OCI-M1 (cell line): ENCODE results near the gene ABHD12.
"Not testable (repeated sequence)": the region's sequence is repeated elsewhere in the genome, so short reads cannot be mapped to it uniquely, and the experiment has no call there.

ENCODE experiments used
- DNase-seq: peaks from one replicate; lab custom pipeline; 2025; lab: John Stamatoyannopoulos, UW

ABHD12 gene

GRCh38 chr20:25353747-25354705 lies 36.6 kb downstream of the ABHD12 start:
- no peak for DNase-seq

GRCh38 chr20:25353353-25353746 lies 37.3 kb downstream of the ABHD12 start:
- DNase-seq = no peak

GRCh38 chr20:25352746-25353145 lies 37.9 kb downstream of the ABHD12 start:
- no peak for DNase-seq

- no peak for DNase-seq
Observed at GRCh38 chr20:25351024-25351360, 39.6 kb downstream of the ABHD12 start.

GRCh38 chr20:25346349-25346748 lies 44.3 kb downstream of the ABHD12 start:
- no peak for DNase-seq

- no peak for DNase-seq
Observed at GRCh38 chr20:25345721-25346120, 44.9 kb downstream of the ABHD12 start.

- no peak for DNase-seq
Observed at GRCh38 chr20:25344634-25345033, 46.0 kb downstream of the ABHD12 start.

- no peak for DNase-seq
Observed at GRCh38 chr20:25341716-25342680, 48.6 kb downstream of the ABHD12 start.

GRCh38 chr20:25340380-25340779 lies 50.3 kb downstream of the ABHD12 start:
- no peak for DNase-seq

GRCh38 chr20:25339608-25340007 lies 51.0 kb downstream of the ABHD12 start:
- DNase-seq = no peak

- no peak for DNase-seq
Observed at GRCh38 chr20:25338112-25339023, 52.3 kb downstream of the ABHD12 start.

GRCh38 chr20:25336561-25337422 lies 53.8 kb downstream of the ABHD12 start:
- peak; percentile 10 for DNase-seq

GRCh38 chr20:25334972-25335371 lies 55.7 kb downstream of the ABHD12 start:
- not testable (repeated sequence) for DNase-seq

- no peak for DNase-seq
Observed at GRCh38 chr20:25328954-25329498, 61.6 kb downstream of the ABHD12 start.

GRCh38 chr20:25327521-25328235 lies 63.0 kb downstream of the ABHD12 start:
- no peak for DNase-seq

GRCh38 chr20:25325997-25326396 lies 64.6 kb downstream of the ABHD12 start:
- DNase-seq = no peak

- no peak for DNase-seq
Observed at GRCh38 chr20:25325073-25325472, 65.6 kb downstream of the ABHD12 start.

GRCh38 chr20:25324412-25324811 lies 66.2 kb downstream of the ABHD12 start:
- DNase-seq = peak; percentile 5

GRCh38 chr20:25323496-25324246 lies 67.0 kb downstream of the ABHD12 start:
- no peak for DNase-seq
